ENCODE data around the gene MAP3K4. TPM values are rescaled to one million over a fixed set of nuclear protein-coding genes. Genes with fewer than 3 reads are reported as not detected.

The MAP3K4 gene
- total and polyA plus RNA-seq, 8 donors = 7.3 to 598 (median 19.4) TPM

GRCh38 chr6:161135695-161136591, 144.4 kb downstream of the MAP3K4 start:
- intact Hi-C loops (cut with DNase I; ENCODE audit: low total_unique reads) = no loop called here
- 79 to 88% (median 85%) methylated on average over 22 to 23 of the region's 23 CpGs for WGBS, 5 donors
- H3K4me1 ChIP-seq = peaks cover 0 to 13% (median 0%) of the 10 kb centered on the region in 4 donors
- H3K9me3 ChIP-seq = no peaks in the 10 kb centered on the region
- no peak overlapping the region for H3K4me3 ChIP-seq
- no peaks in the 10 kb centered on the region for H3K27me3 ChIP-seq
- H3K27ac ChIP-seq = no peak overlapping the region
- DNase-seq = no peak
- TF ChIP-seq POLR2AphosphoS5 (IDR thresholded peaks at IDR 0.05) (no peak), POLR2A (IDR thresholded peaks at IDR 0.05) (no peak), EP300 (IDR thresholded peaks at IDR 0.05) (no peak)
- TF ChIP-seq, protein P1, sequence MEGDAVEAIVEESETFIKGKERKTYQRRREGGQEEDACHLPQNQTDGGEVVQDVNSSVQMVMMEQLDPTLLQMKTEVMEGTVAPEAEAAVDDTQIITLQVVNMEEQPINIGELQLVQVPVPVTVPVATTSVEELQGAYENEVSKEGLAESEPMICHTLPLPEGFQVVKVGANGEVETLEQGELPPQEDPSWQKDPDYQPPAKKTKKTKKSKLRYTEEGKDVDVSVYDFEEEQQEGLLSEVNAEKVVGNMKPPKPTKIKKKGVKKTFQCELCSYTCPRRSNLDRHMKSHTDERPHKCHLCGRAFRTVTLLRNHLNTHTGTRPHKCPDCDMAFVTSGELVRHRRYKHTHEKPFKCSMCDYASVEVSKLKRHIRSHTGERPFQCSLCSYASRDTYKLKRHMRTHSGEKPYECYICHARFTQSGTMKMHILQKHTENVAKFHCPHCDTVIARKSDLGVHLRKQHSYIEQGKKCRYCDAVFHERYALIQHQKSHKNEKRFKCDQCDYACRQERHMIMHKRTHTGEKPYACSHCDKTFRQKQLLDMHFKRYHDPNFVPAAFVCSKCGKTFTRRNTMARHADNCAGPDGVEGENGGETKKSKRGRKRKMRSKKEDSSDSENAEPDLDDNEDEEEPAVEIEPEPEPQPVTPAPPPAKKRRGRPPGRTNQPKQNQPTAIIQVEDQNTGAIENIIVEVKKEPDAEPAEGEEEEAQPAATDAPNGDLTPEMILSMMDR (IDR thresholded peaks at IDR 0.05) = no peak
- H3K36me3 ChIP-seq = peaks cover 0 to 60% (median 40%) of the 10 kb centered on the region in 4 donors

DNA sequence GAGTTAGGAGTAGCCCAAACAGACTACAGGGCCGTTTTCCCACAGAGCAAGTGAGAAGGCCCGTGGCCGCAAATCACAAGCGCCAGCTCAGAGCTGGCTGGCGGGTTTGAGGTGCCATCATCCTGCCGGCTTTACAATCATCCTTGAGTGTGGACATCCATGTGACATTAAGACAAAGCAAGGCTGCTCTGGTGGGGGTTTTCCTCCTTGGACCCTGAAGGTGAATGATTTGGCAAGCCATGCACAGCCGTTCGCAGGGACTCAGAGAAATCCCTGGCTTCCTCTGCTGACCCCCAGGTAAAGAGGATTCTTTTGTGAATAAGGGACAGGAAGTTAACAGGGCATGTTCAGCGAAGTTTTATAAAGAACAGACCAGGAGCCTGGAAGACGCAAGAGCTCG, 145.1 kb downstream of the MAP3K4 start:
- H3K4me1 ChIP-seq = peaks cover 0 to 13% (median 0%) of the 10 kb centered on the region in 4 donors
- no peak overlapping the region for H3K27ac ChIP-seq
- no peak overlapping the region for H3K4me3 ChIP-seq
- TF ChIP-seq, protein P1 (IDR thresholded peaks at IDR 0.05) = no peak
- no peak for TF ChIP-seq EP300 (IDR thresholded peaks at IDR 0.05)
- TF ChIP-seq POLR2A (IDR thresholded peaks at IDR 0.05) = no peak
- TF ChIP-seq POLR2AphosphoS5 (IDR thresholded peaks at IDR 0.05) = no peak
- no peaks in the 10 kb centered on the region for H3K9me3 ChIP-seq
- intact Hi-C loops (cut with DNase I; ENCODE audit: low total_unique reads) = no loop called here
- H3K27me3 ChIP-seq = no peaks in the 10 kb centered on the region
- 91 to 96% (median 94%) methylated on average over 11 of the region's 11 CpGs for WGBS, 5 donors
- DNase-seq = no peak
- peaks cover 0 to 60% (median 39%) of the 10 kb centered on the region in 4 donors for H3K36me3 ChIP-seq

DNA sequence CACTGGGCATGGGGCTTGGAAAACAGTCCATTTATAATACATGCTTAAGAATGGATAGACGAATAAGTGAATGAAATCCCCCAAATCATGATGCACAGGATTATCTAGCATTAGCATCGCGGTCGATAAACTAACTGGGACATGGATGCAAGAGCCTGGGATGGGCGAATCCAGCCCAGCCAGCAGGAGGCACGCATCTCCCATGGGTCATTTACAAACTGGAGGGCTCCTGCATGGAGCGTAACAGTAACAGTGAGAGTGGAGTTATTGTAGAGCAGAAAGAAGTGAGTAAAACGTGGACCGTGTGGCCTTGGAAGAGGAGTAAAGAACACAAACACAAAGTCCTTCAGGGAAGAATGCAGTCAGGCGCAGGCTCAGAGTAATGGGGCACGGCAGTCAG, 145.8 kb downstream of the MAP3K4 start:
- Histone ChIP-seq H3K36me3 (peaks cover 0 to 53% (median 35%) of the 10 kb centered on the region in 4 donors), H3K27me3 (no peaks in the 10 kb centered on the region), H3K4me1 (peaks cover 0 to 13% (median 0%) of the 10 kb centered on the region in 4 donors), H3K27ac (no peak overlapping the region), H3K4me3 (no peak overlapping the region), H3K9me3 (no peaks in the 10 kb centered on the region)
- intact Hi-C loops (cut with DNase I; ENCODE audit: low total_unique reads) = no loop called here
- no peak for TF ChIP-seq POLR2A (IDR thresholded peaks at IDR 0.05)
- no peak for TF ChIP-seq EP300 (IDR thresholded peaks at IDR 0.05)
- TF ChIP-seq, protein P1 (IDR thresholded peaks at IDR 0.05) = no peak
- TF ChIP-seq POLR2AphosphoS5 (IDR thresholded peaks at IDR 0.05) = no peak
- no peak for DNase-seq
- 90 to 94% (median 92%) methylated on average over 11 of the region's 11 CpGs for WGBS, 5 donors

DNA sequence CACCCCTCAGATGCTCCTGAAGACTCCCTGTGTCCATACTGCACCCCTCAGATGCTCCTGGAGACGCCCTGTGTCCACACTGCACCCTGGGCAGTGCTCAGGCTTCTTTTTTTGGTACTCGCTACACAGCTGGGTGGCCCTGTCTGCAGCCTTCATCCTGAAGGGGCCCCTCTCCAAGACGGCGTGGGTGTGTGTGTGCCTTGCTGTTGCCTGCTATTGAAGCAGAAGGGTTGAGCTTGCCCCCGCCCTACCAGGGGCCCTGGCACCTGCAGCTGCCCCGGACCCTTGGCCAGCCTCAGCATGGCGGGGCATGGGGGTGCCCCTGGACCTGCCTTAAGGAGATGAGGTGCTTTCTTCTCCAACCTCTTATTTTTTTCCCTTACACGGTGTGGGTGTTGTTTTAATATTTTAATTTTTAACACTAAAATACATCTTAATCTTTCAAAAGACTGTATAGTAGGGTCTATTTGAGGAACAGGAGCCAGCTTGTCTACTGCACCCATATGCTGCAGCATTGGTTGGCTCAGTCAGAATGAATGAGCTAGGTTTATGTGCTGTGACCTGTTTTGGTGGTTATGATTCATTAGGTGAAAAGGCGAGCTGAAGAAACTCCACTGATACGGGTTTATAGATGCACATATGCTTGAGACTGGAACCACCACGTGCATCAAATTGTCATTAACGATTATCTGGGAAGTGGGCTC, 146.4 kb downstream of the MAP3K4 start:
- Histone ChIP-seq H3K9me3 (no peaks in the 10 kb centered on the region), H3K4me1 (peaks cover 0 to 13% (median 0%) of the 10 kb centered on the region in 4 donors), H3K27ac (no peak overlapping the region), H3K36me3 (peaks cover 0 to 52% (median 29%) of the 10 kb centered on the region in 4 donors), H3K4me3 (no peak overlapping the region), H3K27me3 (no peaks in the 10 kb centered on the region)
- no peak for DNase-seq
- intact Hi-C loops (cut with DNase I; ENCODE audit: low total_unique reads) = no loop called here
- WGBS, 5 donors = 86 to 93% (median 91%) methylated on average over 9 to 12 of the region's 12 CpGs
- TF ChIP-seq POLR2A (IDR thresholded peaks at IDR 0.05) = no peak
- no peak for TF ChIP-seq EP300 (IDR thresholded peaks at IDR 0.05)
- no peak for TF ChIP-seq POLR2AphosphoS5 (IDR thresholded peaks at IDR 0.05)
- TF ChIP-seq, protein P1 (IDR thresholded peaks at IDR 0.05) = no peak

Data from stomach (tissue), 9 donors.